Measurements from ENCODE around the gene F2RL1. TPM values are rescaled to one million over a fixed set of nuclear protein-coding genes. Genes with fewer than 3 reads are reported as not detected.
A peak's percentile ranks its signal among the peaks of the same experiment; 100 is the strongest.

F2RL1 gene
- total RNA-seq, 1 donor from 2014 or later = 25.5 TPM

- no peak for TF ChIP-seq CTCF (IDR thresholded peaks at IDR 0.05; ENCODE audit: insufficient read depth, low read length, severe bottlenecking)
- FAIRE-seq = no peak
These were observed 17.5 kb upstream of the F2RL1 start for GRCh38 chr5:76801159-76801802.

GRCh38 chr5:76801803-76802195 lies 17.0 kb upstream of the F2RL1 start:
- DNase-seq (ENCODE audit: low read depth) (no peak), FAIRE-seq (no peak)
- Histone ChIP-seq H3K4me3 (ENCODE audit: low read depth, low read length) (no peak overlapping the region), H3K27me3 (ENCODE audit: control insufficient read depth, insufficient read depth, low read length) (no peaks in the 10 kb centered on the region), H3K36me3 (ENCODE audit: control insufficient read depth, insufficient read depth, low read length) (no peaks in the 10 kb centered on the region)
- no peak for TF ChIP-seq CTCF (IDR thresholded peaks at IDR 0.05; ENCODE audit: insufficient read depth, low read length, severe bottlenecking)

More at GRCh38 chr5:76801159-76801802, 17.5 kb upstream of the F2RL1 start:
- DNase-seq (ENCODE audit: low read depth) = peak; percentile 88
- H3K36me3 ChIP-seq (ENCODE audit: control insufficient read depth, insufficient read depth, low read length) = no peaks in the 10 kb centered on the region
- H3K27me3 ChIP-seq (ENCODE audit: control insufficient read depth, insufficient read depth, low read length) = no peaks in the 10 kb centered on the region
- no peak overlapping the region for H3K4me3 ChIP-seq (ENCODE audit: low read depth, low read length)

- H3K4me3 ChIP-seq (ENCODE audit: low read depth, low read length) = no peak overlapping the region
- no peaks in the 10 kb centered on the region for H3K27me3 ChIP-seq (ENCODE audit: control insufficient read depth, insufficient read depth, low read length)
- TF ChIP-seq CTCF (IDR thresholded peaks at IDR 0.05; ENCODE audit: insufficient read depth, low read length, severe bottlenecking) = no peak
- H3K36me3 ChIP-seq (ENCODE audit: control insufficient read depth, insufficient read depth, low read length) = no peaks in the 10 kb centered on the region
- no peak for FAIRE-seq
- DNase-seq (ENCODE audit: low read depth) = no peak
These were observed 14.6 kb upstream of the F2RL1 start for GRCh38 chr5:76804266-76804665.

- Histone ChIP-seq H3K27me3 (ENCODE audit: control insufficient read depth, insufficient read depth, low read length) (no peaks in the 10 kb centered on the region), H3K4me3 (ENCODE audit: low read depth, low read length) (no peak overlapping the region), H3K36me3 (ENCODE audit: control insufficient read depth, insufficient read depth, low read length) (no peaks in the 10 kb centered on the region)
- DNase-seq (ENCODE audit: low read depth) (peak; percentile 99), FAIRE-seq (peak; percentile 96)
- no peak for TF ChIP-seq CTCF (IDR thresholded peaks at IDR 0.05; ENCODE audit: insufficient read depth, low read length, severe bottlenecking)
These were observed 12.9 kb upstream of the F2RL1 start for GRCh38 chr5:76805821-76806505.

GRCh38 chr5:76807296-76807695 lies 11.5 kb upstream of the F2RL1 start:
- DNase-seq (ENCODE audit: low read depth) = peak; percentile 89
- no peaks in the 10 kb centered on the region for H3K36me3 ChIP-seq (ENCODE audit: control insufficient read depth, insufficient read depth, low read length)
- no peak overlapping the region for H3K4me3 ChIP-seq (ENCODE audit: low read depth, low read length)
- FAIRE-seq = no peak
- no peaks in the 10 kb centered on the region for H3K27me3 ChIP-seq (ENCODE audit: control insufficient read depth, insufficient read depth, low read length)
- no peak for TF ChIP-seq CTCF (IDR thresholded peaks at IDR 0.05; ENCODE audit: insufficient read depth, low read length, severe bottlenecking)
